Activated CD4-positive, alpha-beta T cell treated with anti-CD3 and anti-CD28 coated beads for 4 hours (primary cell): ENCODE data around the gene TOGARAM1.

Experiments
- DNase-seq, 2 donors: peaks; one replicate each; pipeline ENCODE4 v3.0.0-alpha.2; 2020

TOGARAM1 gene, protein sequence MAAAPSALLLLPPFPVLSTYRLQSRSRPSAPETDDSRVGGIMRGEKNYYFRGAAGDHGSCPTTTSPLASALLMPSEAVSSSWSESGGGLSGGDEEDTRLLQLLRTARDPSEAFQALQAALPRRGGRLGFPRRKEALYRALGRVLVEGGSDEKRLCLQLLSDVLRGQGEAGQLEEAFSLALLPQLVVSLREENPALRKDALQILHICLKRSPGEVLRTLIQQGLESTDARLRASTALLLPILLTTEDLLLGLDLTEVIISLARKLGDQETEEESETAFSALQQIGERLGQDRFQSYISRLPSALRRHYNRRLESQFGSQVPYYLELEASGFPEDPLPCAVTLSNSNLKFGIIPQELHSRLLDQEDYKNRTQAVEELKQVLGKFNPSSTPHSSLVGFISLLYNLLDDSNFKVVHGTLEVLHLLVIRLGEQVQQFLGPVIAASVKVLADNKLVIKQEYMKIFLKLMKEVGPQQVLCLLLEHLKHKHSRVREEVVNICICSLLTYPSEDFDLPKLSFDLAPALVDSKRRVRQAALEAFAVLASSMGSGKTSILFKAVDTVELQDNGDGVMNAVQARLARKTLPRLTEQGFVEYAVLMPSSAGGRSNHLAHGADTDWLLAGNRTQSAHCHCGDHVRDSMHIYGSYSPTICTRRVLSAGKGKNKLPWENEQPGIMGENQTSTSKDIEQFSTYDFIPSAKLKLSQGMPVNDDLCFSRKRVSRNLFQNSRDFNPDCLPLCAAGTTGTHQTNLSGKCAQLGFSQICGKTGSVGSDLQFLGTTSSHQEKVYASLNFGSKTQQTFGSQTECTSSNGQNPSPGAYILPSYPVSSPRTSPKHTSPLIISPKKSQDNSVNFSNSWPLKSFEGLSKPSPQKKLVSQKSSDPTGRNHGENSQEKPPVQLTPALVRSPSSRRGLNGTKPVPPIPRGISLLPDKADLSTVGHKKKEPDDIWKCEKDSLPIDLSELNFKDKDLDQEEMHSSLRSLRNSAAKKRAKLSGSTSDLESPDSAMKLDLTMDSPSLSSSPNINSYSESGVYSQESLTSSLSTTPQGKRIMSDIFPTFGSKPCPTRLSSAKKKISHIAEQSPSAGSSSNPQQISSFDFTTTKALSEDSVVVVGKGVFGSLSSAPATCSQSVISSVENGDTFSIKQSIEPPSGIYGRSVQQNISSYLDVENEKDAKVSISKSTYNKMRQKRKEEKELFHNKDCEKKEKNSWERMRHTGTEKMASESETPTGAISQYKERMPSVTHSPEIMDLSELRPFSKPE (N-terminal part only)

DNA sequence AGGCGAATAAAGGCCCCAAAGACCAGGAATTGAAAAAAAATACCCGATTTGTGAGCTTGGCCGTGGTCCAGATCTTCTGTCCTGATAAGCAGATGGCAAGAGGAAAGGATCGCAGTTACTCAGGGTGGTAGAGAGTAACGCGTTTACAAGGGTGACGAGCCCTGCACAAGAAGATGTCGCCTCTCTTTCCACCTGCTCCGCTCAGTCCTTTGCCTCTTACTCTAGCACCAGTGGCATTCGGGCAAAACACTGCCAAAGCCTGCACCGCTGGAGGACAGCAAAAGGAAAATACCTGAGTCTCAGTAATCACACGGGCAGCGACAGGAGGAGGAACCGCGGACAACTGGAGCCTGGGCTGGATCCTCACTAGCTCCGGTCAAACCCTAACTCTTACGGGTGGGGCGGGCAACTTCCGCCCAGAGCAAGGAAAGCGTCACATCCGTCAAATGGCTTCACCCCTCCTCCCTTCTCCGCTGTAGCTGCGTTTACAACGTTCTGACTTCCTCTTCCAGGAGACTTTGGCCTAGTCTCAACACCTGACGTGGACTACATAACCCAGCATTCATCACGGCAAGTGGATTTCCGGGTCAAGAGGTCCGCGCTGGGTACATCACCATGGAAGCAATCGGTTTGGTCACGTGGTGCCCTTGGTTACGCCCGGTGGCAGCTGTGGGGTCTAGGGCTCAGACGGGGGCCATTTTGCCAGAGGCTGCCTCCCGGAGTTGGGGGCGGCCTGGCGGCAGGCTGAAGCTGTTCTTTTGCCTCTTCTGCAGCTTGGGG is at the start of gene TOGARAM1, which contains the start of gene KLHL28:
TSS of gene TOGARAM1 (plus strand) at position 637 of the 780 bp plus-strand sequence. CDS start 232 bp downstream, outside the sequence.
TSS of gene KLHL28 (minus strand) at position 394 of the 780 bp plus-strand sequence. CDS start 16,019 bp downstream, outside the sequence.
- DNase-seq = peak; percentile 94 to 96

DNA sequence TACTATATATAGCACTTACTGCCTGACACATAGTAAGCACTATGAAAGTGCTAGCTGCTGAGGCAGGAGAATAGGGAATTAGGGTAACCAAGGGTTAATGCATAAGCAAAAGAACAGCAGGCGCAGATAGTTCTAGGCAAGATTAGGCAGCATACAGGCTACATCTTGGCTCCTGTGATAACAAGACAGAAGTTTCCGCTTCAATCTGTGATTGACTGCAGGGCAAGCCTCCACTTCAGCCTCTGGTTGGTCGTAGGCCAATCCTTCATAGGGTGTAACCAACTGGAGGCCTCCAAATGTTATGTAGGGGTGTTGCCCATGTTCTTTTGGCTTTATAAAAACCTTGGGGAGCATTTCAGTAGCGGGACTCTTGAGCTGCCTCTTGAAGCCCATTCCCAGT is 47.1 kb upstream of the TOGARAM1 start:
- DNase-seq = no peak

DNA sequence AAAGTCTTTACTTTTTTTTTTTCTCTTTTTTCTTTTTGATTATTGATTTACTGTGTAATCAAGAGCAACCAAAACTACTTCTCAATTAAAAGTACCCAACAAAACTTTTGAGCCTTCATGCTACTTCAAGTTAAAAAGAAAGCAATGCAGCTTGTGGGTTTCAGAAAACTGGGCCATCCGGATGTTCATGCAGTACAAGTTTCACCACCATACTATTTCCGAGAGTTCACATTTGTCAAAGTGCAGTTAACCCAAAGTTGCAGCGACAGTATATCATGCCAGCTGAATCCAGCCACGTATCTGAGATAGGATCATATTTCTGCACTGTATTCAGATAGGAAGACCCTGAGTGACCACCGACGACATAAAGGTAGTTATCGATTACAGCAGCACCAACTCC is 33.2 kb upstream of the TOGARAM1 start:
- DNase-seq = no peak

DNA sequence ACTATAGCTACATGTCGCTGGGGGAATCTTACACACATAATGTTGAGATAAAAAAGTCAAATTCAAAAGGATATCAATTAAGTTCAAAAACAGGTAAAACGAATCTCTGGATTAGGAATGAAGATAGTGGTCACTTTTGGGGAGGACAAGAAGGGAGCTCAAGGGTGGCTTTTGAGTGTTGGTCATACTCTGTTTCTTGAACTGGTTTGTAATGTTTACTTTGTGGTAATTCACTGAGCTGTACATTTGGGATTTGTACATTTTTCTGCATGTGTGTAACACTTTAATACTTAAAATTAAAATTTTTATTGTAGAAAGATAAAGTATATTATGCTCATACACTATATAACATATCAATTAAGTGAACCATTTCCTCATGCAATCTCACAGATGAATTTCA is 26.8 kb upstream of the TOGARAM1 start:
- DNase-seq = no peak

DNA sequence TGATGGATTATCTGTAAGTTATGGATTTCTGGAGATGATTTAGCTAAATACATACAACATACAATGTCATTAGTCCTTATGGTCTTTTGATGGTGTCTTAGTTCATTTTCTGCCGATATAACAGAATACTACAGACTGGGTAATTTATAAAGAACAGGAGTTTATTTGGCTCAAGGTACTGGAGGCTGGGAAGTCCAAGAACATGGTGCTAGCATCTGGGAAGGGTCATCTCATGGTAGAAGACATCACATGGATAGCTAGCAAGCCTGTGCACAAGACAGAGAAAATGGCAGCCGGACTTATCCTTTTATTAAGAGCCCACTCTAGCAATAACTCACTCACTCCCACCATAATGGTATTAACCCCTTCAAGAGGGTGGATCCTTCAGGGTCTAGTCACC is 24.4 kb upstream of the TOGARAM1 start:
- DNase-seq = no peak

DNA sequence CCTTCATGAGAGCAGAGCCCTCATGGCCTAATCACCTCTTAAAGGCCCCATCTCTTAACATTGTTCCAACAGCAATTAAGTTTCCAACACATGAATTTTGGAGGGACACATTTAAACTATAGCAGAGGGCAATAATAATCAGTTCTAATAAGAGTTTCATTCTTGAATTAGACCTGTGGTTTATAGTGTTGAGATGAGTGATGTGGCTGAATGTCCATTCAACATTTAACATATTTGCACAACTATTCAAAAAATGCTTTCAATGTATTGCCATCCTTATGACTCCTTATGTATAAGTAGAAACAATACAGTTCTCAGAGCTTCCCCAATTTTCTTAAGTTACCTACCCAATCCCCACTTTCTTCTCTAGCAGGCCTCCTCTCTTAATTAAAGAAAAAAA is 21.8 kb upstream of the TOGARAM1 start:
- no peak for DNase-seq

DNA sequence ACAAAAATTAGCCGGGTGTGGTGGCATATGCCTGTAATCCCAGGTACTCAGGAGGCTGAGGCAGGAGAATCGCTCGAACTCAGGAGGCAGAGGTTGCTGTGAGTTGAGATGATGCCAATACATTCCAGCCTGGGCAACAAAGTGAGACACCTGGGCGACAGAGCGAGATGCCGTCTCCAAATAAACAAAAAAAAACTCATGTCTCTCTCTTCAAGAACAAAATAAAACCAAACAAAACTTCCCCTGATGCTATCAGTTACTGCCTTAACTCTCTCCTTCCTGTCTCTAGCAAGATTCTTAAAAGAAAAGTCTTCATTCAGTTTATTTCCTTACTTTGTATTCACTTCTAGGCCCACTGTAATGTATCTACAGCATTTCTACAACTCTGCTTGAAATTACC is 21.0 kb upstream of the TOGARAM1 start:
- no peak for DNase-seq

DNA sequence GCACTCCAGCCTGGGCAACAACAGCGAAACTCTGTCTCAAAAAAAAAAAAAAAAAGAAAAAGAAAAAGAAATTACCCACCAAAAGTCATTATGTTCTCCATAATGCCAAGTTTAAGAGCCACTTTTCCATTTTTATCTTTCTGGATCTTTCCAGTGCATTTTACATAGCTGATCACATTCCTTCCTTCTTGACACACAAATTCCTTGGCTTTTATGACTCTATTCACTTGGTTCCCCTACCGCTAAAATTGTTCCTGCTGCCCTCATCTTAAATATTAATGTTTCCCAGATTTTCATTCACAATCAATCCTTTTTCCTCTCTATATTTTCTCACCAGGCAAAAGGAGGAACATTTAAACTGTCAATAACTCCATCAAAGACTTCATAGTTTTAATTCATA is 20.4 kb upstream of the TOGARAM1 start:
- no peak for DNase-seq

DNA sequence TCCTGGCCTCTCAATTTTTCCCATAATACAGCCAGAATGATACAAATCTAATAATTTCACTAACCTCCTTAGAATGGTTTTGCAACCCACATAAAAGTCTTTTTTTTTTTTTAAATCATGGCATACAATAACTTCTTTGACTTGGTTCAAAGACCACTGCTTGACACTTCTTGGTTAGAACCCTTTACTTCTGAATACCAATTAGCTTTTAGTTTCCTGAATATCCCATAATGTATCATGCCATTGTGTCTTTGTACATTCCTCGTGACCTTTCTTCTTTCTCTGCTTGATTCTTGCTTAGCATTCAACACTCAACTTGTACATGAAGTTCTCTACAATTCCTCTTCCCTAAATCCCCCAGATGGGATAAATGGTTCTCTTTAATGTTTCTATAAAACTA is 19.6 kb upstream of the TOGARAM1 start:
- DNase-seq = no peak

DNA sequence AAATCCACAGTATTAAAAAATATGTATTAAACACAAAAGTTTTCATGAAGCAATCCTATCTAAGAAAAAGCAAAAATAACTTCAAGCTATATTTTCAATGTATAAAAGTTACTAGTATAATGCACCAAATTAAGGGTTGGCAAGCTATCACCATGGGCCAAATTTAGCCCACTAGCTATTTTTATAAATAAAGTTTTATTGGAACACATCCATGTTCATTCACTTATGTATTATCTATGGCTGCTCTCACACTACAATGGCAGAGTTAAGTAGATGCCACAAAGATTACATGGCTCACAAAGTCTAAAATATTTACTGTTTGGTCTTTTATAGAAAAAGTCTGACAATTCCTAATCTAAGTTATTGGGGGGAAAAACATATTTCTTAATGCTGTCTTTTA is 17.9 kb upstream of the TOGARAM1 start:
- no peak for DNase-seq

DNA sequence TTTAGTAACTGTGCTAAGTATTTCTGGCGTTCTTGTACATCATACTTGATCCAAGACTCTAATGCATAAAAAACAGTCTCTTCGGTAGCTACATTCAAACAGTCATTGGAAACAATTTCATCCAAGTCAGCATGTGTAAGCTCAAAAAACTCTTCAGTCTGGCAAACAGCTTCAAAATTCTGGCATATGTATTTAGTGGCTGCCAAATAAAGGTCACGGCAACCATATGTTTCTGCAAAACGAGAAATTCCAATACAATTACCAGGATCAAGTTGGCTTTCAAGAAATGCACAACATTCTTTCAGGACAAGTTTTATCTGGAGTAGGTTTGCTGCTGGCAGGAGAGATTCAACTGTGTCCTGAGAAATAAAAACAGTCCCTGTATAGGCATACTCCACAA is 16.7 kb upstream of the TOGARAM1 start:
- DNase-seq = no peak

DNA sequence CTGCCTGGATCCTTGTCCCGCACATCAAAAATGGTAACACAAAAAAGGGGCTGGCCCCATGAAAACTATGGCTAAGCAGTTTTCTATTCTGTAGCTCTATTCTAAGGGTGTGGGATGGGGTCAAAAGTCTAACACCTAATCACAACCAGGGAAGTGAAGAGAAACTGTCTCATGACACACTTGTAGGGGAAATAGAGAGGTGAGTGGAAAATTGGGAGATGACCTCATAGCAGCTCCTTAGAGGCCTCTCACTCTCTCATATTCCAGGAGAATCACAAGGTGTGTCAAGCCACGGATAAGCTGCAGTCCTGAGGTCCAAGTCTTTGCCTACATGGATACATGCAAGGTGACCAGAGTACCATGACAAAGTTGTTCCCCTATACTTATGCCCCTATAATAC is 10.9 kb upstream of the TOGARAM1 start:
- no peak for DNase-seq

DNA sequence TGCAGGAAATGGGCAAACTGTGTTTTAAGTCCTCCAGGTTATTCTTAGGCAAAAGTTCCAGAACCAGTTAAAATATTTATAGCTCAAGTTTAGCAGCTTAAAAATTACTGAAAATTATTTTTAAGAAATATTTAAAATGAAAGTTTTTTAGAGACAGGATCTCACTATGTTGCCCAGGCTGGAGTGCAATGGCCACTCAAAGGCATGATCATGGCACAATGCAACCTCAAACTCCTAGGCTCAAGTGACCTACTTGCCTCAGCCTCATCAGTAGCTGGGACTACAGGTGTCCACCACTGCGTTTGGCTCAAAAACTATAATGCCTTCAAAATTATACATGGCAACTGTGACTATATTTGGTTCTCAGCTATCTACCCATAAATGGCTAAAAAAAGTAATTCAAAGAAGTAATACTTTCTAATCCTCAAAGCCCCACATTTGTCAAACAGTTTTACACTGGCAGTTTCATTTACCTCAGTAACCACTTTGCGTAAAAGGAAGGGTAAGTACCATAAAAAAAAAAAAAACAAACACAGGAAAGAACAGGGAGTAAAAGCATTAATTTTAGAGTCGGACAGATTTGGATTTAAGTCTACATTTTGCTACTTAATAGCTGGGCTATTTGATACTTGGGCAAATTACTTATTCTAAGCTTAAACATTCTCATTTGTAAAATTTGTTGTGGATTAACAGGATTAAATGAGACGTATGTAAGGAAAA is 9.4 kb upstream of the TOGARAM1 start:
- no peak for DNase-seq

DNA sequence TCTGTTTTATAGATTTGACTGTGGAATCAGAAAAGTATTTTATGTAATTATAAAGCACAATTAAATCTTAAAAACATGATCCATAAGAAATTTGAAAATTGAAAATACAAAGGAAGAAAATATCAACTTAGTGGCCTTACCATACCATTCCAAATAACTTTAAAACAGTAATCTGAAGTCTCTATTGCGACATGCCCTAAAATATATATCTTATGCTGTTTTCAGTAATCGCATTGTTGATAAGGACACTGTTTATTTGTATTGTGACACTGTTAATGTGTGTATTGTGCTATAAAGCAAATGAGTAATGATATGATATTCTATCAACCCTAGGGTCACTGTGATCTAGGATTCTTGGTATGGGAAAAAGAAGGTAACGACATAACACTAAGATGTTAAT is 7.2 kb upstream of the TOGARAM1 start:
- no peak for DNase-seq

DNA sequence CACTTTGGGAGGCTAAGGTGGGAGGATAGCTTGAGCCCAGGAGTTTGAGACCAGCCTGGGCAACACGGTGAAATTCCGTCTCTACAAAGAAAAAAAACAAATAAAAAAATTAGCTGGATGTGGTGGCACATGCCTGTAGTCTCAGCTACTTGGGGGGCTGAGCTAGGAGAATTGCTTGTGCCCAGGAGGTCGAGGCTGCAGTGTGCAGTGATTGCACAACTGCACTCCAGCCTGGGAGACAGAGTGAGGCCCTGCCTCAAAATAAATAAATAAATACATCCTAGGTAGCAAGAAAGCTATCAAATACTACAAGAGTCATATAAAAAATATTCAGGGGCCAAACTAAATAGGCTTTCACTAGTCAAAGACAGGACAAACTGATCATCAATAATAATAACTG is 6.5 kb upstream of the TOGARAM1 start:
- DNase-seq = no peak

DNA sequence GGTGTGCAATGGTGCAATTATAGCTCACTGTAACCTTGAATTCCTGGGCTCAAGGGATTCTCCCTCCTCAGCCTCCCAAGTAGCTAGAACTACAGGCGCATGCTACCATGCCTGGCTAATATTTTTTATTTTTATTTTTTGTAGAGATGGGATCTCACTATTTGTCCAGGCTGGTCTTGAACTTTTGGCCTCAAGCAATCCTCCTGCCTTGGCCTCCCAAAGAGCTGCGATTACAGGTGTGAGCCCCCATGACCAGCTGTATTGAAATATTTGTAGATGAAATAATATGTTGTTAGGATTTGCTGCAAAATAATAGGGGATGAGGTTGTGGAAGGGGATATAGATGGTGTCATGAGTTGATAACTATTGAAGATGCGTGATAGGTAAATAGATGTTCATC is 5.1 kb upstream of the TOGARAM1 start:
- no peak for DNase-seq

DNA sequence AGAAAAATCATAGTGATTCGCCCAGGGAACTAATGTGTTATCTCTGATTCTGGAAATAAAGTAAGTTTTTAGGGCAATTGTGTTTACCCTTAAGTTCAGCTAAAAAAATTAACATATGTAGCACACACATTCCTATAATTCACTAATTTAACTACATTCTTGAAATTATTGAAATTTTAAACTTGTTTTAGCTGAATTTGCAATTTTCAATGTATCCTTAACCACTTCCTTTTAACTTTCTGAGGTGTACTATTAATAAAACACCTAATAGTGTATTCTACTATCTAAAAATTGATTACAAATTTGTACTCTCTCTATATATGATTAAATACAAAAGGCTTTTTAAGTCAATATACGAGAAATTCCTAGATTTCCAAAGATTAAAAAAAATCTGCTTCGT is 2.5 kb upstream of the TOGARAM1 start:
- no peak for DNase-seq

DNA sequence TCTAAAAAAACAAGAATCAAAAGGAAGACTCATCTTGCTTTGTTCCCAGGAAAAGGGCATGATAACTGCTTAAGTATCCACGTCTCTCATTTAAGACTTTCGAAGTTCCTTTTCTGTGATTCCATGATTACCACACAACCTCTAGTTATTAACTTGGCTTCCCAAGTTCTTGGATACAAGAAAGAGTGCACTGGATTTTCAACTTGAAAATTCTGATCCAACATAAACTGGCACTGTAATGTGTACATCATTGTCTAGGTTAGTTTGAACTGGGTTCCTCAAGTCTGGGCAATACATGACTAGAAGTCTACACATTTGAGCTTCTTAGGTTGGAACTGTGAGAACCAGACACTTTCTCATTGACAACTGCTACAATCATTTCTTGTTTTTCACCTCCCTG is 1.8 kb upstream of the TOGARAM1 start:
- no peak for DNase-seq

DNA sequence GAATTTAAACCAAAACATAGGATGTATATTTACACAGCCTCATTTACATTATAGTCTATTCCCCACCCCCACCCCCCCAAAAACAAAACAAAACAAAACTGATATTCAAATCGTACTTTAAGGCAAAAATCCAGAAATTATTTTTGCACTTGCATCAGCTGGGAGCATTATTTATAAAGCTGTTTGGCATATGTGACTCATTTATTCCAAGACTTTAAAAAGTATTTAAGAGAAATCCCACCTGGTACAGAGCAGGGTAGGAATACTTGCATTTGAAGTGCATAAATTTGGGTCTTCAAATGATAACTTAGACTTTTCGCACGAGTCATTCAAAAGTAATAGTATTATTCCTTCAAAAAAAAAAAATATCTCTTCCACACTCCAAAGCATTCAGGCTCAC is 1.3 kb upstream of the TOGARAM1 start:
- no peak for DNase-seq

DNA sequence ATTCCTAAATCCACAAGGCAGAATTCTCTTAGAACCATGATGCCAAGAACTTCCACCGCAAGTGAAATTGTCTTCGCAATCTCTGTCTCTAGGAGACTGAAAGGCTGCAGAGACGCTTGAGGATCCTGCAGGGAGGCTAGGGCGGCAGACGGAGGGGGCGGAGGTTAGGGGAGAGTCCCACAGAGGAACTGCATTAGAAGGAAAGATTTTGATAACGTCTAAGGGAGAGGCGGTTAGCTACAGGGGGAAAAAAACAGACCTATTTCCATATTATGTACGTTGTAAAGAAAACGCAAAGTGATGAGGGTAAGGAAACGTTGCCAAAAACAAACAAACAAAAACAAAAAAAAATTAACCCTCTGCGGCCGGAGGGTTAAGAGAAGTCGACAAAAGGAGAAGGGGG is 838 bp upstream of the TOGARAM1 start:
- DNase-seq = peak; percentile 50 to 58

DNA sequence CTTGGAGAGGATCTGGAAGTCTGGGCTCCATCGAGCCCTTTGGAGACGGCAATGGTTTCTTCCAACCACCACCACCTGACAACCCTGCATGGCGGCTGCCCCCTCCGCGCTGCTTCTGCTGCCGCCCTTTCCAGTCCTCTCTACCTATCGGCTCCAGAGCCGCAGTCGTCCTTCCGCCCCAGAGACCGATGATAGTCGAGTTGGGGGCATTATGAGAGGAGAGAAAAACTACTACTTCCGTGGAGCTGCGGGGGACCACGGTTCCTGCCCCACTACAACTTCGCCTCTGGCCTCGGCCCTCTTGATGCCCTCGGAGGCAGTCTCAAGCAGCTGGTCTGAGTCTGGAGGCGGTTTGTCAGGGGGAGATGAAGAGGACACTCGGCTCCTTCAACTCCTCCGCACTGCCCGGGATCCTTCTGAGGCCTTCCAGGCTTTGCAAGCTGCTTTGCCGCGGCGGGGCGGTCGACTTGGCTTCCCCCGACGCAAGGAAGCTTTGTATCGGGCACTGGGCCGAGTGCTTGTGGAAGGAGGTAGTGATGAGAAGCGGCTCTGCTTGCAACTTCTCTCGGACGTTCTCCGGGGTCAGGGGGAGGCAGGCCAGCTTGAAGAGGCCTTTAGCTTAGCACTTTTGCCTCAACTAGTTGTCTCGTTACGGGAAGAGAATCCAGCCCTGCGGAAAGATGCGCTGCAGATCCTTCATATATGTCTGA is 499 bp downstream of the TOGARAM1 start:
- peak in 1 of 2 donors; percentile 27 for DNase-seq
